HL-60 (cell line): Measurements from ENCODE around the gene TENM3.

ENCODE experiments used
- DNase-seq, 2 experiments: peaks; one replicate each; pipeline ENCODE4 v3.0.0-alpha.2; 2010 to 2020; ENCODE audit warnings: low read depth in 1 of 2, low spot score in 1 of 2
- H3K27ac ChIP-seq: fragments of 250-450 bp; sonication (Bioruptor Pico); replicated peaks from 2 replicates; pipeline ENCODE4 v1.5.1; 2020; ENCODE audit warnings: mild to moderate bottlenecking, moderate library complexity
- H3K27me3 ChIP-seq: fragments of 250-450 bp; sonication (Bioruptor Pico); 2 replicates; pipeline ENCODE4 v1.5.1; 2021; ENCODE audit warnings: mild to moderate bottlenecking, moderate library complexity; ENCODE audit not compliant: insufficient read depth, poor library complexity, severe bottlenecking
- H3K4me3 ChIP-seq: replicated peaks from 2 replicates; pipeline ENCODE4 v1.5.1; 2011; ENCODE audit warnings: mild to moderate bottlenecking, control low read depth, low read length; ENCODE audit not compliant: insufficient read depth
- GABPA ChIP-seq: IDR thresholded peaks from 2 replicates; pipeline ENCODE4 v1.6.1; 2012; ENCODE audit warnings: low read depth
- POLR2AphosphoS5 ChIP-seq: IDR thresholded peaks from 2 replicates; pipeline ENCODE4 v1.6.1; 2012; ENCODE audit warnings: low read depth
- SPI1 ChIP-seq: IDR thresholded peaks from 2 replicates; pipeline ENCODE4 v1.6.1; 2012; ENCODE audit warnings: low read depth, mild to moderate bottlenecking, borderline replicate concordance
- TF ChIP-seq, protein P1 (sequence below): IDR thresholded peaks from one replicate; pipeline ENCODE4 v1.5.1; 2011; ENCODE audit warnings: low read length, control low read depth, inconsistent platforms; ENCODE audit not compliant: insufficient read depth
- TF ChIP-seq, protein P2 (sequence below): IDR thresholded peaks from 2 replicates; pipeline ENCODE4 v1.6.1; 2012; ENCODE audit warnings: low read depth; ENCODE audit not compliant: insufficient replicate concordance

Gene TENM3

DNA sequence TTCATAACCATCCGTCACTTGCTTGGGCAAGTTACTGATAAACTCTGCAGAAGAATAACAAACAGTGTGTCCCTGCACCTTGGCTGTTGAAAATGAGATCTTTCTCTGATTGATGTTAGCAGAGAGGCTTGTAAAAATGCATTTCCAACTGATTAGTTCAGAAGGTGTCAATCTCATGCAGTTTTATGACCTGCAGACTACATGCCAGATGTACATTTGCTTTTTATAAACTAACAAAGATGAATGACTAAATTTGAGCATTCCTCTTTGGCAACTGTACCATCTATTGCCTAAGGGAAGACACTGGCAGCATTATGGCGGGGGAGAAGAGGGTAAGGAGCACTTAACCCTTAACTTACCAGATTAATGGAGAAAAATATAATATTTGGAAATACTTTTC lies 481.2 kb downstream of the TENM3 start:
- Histone ChIP-seq H3K27ac (no peak overlapping the region), H3K4me3 (no peak overlapping the region), H3K27me3 (no peaks in the 10 kb centered on the region)
- no peak for DNase-seq
- TF ChIP-seq SPI1 (no peak), GABPA (no peak), POLR2AphosphoS5 (no peak)
- TF ChIP-seq, protein P1, sequence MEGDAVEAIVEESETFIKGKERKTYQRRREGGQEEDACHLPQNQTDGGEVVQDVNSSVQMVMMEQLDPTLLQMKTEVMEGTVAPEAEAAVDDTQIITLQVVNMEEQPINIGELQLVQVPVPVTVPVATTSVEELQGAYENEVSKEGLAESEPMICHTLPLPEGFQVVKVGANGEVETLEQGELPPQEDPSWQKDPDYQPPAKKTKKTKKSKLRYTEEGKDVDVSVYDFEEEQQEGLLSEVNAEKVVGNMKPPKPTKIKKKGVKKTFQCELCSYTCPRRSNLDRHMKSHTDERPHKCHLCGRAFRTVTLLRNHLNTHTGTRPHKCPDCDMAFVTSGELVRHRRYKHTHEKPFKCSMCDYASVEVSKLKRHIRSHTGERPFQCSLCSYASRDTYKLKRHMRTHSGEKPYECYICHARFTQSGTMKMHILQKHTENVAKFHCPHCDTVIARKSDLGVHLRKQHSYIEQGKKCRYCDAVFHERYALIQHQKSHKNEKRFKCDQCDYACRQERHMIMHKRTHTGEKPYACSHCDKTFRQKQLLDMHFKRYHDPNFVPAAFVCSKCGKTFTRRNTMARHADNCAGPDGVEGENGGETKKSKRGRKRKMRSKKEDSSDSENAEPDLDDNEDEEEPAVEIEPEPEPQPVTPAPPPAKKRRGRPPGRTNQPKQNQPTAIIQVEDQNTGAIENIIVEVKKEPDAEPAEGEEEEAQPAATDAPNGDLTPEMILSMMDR, result no peak
- TF ChIP-seq, protein P2, sequence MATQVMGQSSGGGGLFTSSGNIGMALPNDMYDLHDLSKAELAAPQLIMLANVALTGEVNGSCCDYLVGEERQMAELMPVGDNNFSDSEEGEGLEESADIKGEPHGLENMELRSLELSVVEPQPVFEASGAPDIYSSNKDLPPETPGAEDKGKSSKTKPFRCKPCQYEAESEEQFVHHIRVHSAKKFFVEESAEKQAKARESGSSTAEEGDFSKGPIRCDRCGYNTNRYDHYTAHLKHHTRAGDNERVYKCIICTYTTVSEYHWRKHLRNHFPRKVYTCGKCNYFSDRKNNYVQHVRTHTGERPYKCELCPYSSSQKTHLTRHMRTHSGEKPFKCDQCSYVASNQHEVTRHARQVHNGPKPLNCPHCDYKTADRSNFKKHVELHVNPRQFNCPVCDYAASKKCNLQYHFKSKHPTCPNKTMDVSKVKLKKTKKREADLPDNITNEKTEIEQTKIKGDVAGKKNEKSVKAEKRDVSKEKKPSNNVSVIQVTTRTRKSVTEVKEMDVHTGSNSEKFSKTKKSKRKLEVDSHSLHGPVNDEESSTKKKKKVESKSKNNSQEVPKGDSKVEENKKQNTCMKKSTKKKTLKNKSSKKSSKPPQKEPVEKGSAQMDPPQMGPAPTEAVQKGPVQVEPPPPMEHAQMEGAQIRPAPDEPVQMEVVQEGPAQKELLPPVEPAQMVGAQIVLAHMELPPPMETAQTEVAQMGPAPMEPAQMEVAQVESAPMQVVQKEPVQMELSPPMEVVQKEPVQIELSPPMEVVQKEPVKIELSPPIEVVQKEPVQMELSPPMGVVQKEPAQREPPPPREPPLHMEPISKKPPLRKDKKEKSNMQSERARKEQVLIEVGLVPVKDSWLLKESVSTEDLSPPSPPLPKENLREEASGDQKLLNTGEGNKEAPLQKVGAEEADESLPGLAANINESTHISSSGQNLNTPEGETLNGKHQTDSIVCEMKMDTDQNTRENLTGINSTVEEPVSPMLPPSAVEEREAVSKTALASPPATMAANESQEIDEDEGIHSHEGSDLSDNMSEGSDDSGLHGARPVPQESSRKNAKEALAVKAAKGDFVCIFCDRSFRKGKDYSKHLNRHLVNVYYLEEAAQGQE, result no peak

- H3K27ac ChIP-seq, result no peak overlapping the region
- H3K4me3 ChIP-seq, result no peak overlapping the region
- DNase-seq, result no peak
- no peaks in the 10 kb centered on the region for H3K27me3 ChIP-seq
- TF ChIP-seq POLR2AphosphoS5 (no peak), GABPA (no peak), SPI1 (no peak)
- TF ChIP-seq, protein P1, result no peak
- TF ChIP-seq, protein P2, result no peak
These were observed 486.3 kb downstream of the TENM3 start for GRCh38 chr4:182729516-182729915.

GRCh38 chr4:182730791-182731190 lies 487.6 kb downstream of the TENM3 start:
- DNase-seq, result no peak
- no peak for TF ChIP-seq POLR2AphosphoS5
- TF ChIP-seq, protein P1, result no peak
- no peak for TF ChIP-seq GABPA
- TF ChIP-seq SPI1, result no peak
- TF ChIP-seq, protein P2, result no peak
- Histone ChIP-seq H3K27me3 (no peaks in the 10 kb centered on the region), H3K27ac (no peak overlapping the region), H3K4me3 (no peak overlapping the region)
